WTC11 (cell line): ENCODE data around the gene TMEM223. TPM values are rescaled to one million over a fixed set of nuclear protein-coding genes. Genes with fewer than 3 reads are reported as not detected.
A peak's percentile ranks its signal among the peaks of the same experiment; 100 is the strongest.
"Not testable (repeated sequence)": the region's sequence is repeated elsewhere in the genome, so short reads cannot be mapped to it uniquely, and the experiment has no call there.

Experiments used
- ATAC-seq: fragments of 200-7000 bp; cut with Tn5 transposase; 2 replicates; pipeline ENCODE4 v1.10.0; 2021; ENCODE audit warnings: mild to moderate bottlenecking, moderate library complexity
- CTCF ChIA-PET: fragments of 300-600 bp; sonication (Branson Sonifier 250); formaldehyde crosslinking; loops from one replicate; lab custom pipeline; 2021; ENCODE audit warnings: antibody characterized with exemption; lab: Charles Lee
- POLR2A ChIA-PET: fragments of 350-600 bp; sonication (Branson Sonifier 250); formaldehyde crosslinking; loops from one replicate; lab custom pipeline; 2021; ENCODE audit warnings: antibody characterized with exemption; lab: Charles Lee
- DNase-seq: peaks from one replicate; pipeline ENCODE4 v3.0.0; 2021; ENCODE audit warnings: low spot score
- H3K27ac Mint-ChIP-seq: 2 replicates; pipeline ENCODE4 v1.8.0; 2021; ENCODE audit warnings: mixed read lengths
- H3K27me3 Mint-ChIP-seq: 2 replicates; pipeline ENCODE4 v1.8.0; 2021; ENCODE audit warnings: low read depth, mild to moderate bottlenecking, moderate library complexity, mixed read lengths
- H3K36me3 Mint-ChIP-seq: 2 replicates; pipeline ENCODE4 v1.8.0; 2021; ENCODE audit warnings: mixed read lengths
- H3K4me1 Mint-ChIP-seq: 2 replicates; pipeline ENCODE4 v1.8.0; 2022; ENCODE audit warnings: mixed read lengths
- H3K4me3 Mint-ChIP-seq: 2 replicates; pipeline ENCODE4 v1.8.0; 2021; ENCODE audit warnings: mild to moderate bottlenecking, moderate library complexity, mixed read lengths
- H3K9me3 Mint-ChIP-seq: 2 replicates; pipeline ENCODE4 v1.8.0; 2021; ENCODE audit warnings: mixed read lengths
- EMX1 ChIP-seq: fragments of 250-450 bp; sonication (Bioruptor Pico); IDR thresholded peaks from 2 replicates; pipeline ENCODE4 v1.8.0; 2021; ENCODE audit warnings: mild to moderate bottlenecking
- HMGA2 ChIP-seq: fragments of 250-450 bp; sonication (Bioruptor Pico); IDR thresholded peaks from 2 replicates; pipeline ENCODE4 v1.4.0; 2021; ENCODE audit warnings: mild to moderate bottlenecking, moderate library complexity
- JAZF1 ChIP-seq: fragments of 250-450 bp; sonication (Bioruptor Pico); IDR thresholded peaks from 2 replicates; pipeline ENCODE4 v1.9.0; 2021; ENCODE audit warnings: moderate library complexity, mild to moderate bottlenecking, inconsistent platforms
- NR3C1 ChIP-seq: sonication (generic); formaldehyde crosslinking; conservative IDR thresholded peaks from 2 replicates; pipeline ENCODE4 v1.8.1; 2023; ENCODE audit warnings: low read depth, mild to moderate bottlenecking, missing genetic modification reagents
- RELA ChIP-seq: sonication (generic); formaldehyde crosslinking; IDR thresholded peaks from 2 replicates; pipeline ENCODE4 v1.8.1; 2022; ENCODE audit warnings: missing genetic modification reagents, mild to moderate bottlenecking, borderline replicate concordance
- SMAD3 ChIP-seq: sonication (generic); formaldehyde crosslinking; IDR thresholded peaks from 2 replicates; pipeline ENCODE4 v1.8.0; 2022; ENCODE audit warnings: missing genetic modification reagents, mild to moderate bottlenecking, borderline replicate concordance
- SMAD4 ChIP-seq: sonication (generic); formaldehyde crosslinking; IDR thresholded peaks from 2 replicates; pipeline ENCODE4 v1.8.0; 2022; ENCODE audit warnings: mild to moderate bottlenecking, missing genetic modification reagents
- SP1 ChIP-seq: sonication (generic); formaldehyde crosslinking; conservative IDR thresholded peaks from 2 replicates; pipeline ENCODE4 v1.8.1; 2022; ENCODE audit warnings: missing genetic modification reagents
- TEAD1 ChIP-seq: sonication (generic); formaldehyde crosslinking; IDR thresholded peaks from 2 replicates; pipeline ENCODE4 v1.8.0; 2022; ENCODE audit warnings: mild to moderate bottlenecking, missing genetic modification reagents
- ZNF232 ChIP-seq: sonication (generic); formaldehyde crosslinking; IDR thresholded peaks from 2 replicates; pipeline ENCODE4 v1.8.0; 2022; ENCODE audit warnings: mild to moderate bottlenecking, missing genetic modification reagents
- total RNA-seq: library from RNA; stranded (reverse); gene quantifications from 3 replicates; pipeline ENCODE4 v1.2.3, GENCODE V29; 2021
- TF ChIP-seq, protein P1 (sequence below): sonication (generic); formaldehyde crosslinking; IDR thresholded peaks from 2 replicates; pipeline ENCODE4 v1.8.1; 2023; ENCODE audit warnings: mild to moderate bottlenecking, missing genetic modification reagents
- TF ChIP-seq, protein P2 (sequence below): fragments of 250-450 bp; sonication (Bioruptor Pico); IDR thresholded peaks from 2 replicates; pipeline ENCODE4 v1.9.0; 2021; ENCODE audit warnings: mild to moderate bottlenecking, borderline replicate concordance
- TF ChIP-seq, protein P3 (sequence below): sonication (generic); formaldehyde crosslinking; IDR thresholded peaks from 2 replicates; pipeline ENCODE4 v1.8.0; 2022; ENCODE audit warnings: mild to moderate bottlenecking, missing genetic modification reagents
- TF ChIP-seq, protein P4 (sequence below): sonication (generic); formaldehyde crosslinking; IDR thresholded peaks from 2 replicates; pipeline ENCODE4 v1.8.0; 2022; ENCODE audit warnings: missing genetic modification reagents

Gene TMEM223
- total RNA-seq, 1 experiment from 2014 or later: 26.4 TPM

DNA sequence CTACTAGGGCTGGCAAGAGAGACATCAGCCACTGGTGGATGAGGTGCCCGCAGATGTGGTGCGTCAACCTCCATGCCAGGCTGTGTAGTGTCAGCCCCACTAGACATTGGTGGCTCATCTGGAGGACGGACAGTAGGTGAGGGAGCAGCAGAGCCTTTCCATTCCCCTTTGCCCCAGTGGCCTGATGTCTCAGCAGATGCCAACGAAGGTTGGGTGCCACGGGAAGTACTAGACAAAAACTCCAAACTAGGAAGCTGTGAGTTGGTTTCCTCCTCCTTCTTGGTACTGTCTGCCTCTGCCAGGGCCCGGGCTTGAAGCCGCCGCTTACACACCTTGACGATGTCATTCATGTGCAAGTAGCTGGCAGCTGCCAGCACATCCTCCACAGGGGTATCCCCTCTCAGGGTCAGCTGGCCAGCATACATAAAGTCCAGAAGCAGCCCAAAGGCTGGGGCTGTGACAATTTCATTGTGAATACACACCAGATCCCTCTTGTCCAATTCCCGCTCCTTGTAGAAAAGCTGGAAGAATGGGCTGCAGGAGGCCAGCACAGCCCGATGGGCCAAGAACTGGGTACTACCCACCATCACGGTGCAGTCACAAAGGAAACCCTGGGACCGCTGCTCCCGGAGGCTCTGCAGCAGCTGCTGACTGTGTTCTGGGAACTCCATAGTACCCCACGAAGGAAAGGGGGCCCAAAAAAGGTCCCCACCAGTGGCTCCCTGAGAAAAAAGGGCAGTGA lies 38.6 kb downstream of the TMEM223 start:
- no peak for DNase-seq
- Mint-ChIP-seq H3K27ac (peak overlapping the region; percentile 78; the same call in 1 of the 2 replicates), H3K4me3 (peak overlapping the region; percentile 95), H3K36me3 (peaks cover 41% of the 10 kb centered on the region), H3K4me1 (peaks cover 23% of the 10 kb centered on the region), H3K9me3 (no peaks in the 10 kb centered on the region), H3K27me3 (no peaks in the 10 kb centered on the region; the same call in 1 of the 2 replicates)
- ChIA-PET POLR2A (interaction anchor here (0.6 to 2.5 kb wide), 18 partner anchors 16 to 162 kb away, joined by 3 to 30 read pairs (median 8); partner anchors contain the start of genes B3GAT3, BSCL2, C11orf98 and CSKMT), CTCF (interaction anchor here (0.7 to 2.7 kb wide), 20 partner anchors 7 to 413 kb away, joined by 3 to 67 read pairs (median 4); partner anchors contain the start of genes BSCL2, GNG3, HNRNPUL2 and NXF1)
- no peak for ATAC-seq
- TF ChIP-seq RELA (no peak), EMX1 (CRISPR knock-in tag) (no peak), SP1 (CRISPR knock-in tag) (no peak), ZNF232 (CRISPR knock-in tag) (no peak), JAZF1 (no peak), SMAD3 (CRISPR knock-in tag) (no peak), HMGA2 (CRISPR knock-in tag) (no peak), TEAD1 (CRISPR knock-in tag) (no peak)
- TF ChIP-seq, protein P1, sequence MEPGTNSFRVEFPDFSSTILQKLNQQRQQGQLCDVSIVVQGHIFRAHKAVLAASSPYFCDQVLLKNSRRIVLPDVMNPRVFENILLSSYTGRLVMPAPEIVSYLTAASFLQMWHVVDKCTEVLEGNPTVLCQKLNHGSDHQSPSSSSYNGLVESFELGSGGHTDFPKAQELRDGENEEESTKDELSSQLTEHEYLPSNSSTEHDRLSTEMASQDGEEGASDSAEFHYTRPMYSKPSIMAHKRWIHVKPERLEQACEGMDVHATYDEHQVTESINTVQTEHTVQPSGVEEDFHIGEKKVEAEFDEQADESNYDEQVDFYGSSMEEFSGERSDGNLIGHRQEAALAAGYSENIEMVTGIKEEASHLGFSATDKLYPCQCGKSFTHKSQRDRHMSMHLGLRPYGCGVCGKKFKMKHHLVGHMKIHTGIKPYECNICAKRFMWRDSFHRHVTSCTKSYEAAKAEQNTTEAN (CRISPR knock-in tag): no peak
- TF ChIP-seq, protein P2, sequence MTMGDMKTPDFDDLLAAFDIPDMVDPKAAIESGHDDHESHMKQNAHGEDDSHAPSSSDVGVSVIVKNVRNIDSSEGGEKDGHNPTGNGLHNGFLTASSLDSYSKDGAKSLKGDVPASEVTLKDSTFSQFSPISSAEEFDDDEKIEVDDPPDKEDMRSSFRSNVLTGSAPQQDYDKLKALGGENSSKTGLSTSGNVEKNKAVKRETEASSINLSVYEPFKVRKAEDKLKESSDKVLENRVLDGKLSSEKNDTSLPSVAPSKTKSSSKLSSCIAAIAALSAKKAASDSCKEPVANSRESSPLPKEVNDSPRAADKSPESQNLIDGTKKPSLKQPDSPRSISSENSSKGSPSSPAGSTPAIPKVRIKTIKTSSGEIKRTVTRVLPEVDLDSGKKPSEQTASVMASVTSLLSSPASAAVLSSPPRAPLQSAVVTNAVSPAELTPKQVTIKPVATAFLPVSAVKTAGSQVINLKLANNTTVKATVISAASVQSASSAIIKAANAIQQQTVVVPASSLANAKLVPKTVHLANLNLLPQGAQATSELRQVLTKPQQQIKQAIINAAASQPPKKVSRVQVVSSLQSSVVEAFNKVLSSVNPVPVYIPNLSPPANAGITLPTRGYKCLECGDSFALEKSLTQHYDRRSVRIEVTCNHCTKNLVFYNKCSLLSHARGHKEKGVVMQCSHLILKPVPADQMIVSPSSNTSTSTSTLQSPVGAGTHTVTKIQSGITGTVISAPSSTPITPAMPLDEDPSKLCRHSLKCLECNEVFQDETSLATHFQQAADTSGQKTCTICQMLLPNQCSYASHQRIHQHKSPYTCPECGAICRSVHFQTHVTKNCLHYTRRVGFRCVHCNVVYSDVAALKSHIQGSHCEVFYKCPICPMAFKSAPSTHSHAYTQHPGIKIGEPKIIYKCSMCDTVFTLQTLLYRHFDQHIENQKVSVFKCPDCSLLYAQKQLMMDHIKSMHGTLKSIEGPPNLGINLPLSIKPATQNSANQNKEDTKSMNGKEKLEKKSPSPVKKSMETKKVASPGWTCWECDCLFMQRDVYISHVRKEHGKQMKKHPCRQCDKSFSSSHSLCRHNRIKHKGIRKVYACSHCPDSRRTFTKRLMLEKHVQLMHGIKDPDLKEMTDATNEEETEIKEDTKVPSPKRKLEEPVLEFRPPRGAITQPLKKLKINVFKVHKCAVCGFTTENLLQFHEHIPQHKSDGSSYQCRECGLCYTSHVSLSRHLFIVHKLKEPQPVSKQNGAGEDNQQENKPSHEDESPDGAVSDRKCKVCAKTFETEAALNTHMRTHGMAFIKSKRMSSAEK: no peak
- TF ChIP-seq, protein P3, sequence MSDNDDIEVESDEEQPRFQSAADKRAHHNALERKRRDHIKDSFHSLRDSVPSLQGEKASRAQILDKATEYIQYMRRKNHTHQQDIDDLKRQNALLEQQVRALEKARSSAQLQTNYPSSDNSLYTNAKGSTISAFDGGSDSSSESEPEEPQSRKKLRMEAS (CRISPR knock-in tag): no peak
- TF ChIP-seq, protein P4, sequence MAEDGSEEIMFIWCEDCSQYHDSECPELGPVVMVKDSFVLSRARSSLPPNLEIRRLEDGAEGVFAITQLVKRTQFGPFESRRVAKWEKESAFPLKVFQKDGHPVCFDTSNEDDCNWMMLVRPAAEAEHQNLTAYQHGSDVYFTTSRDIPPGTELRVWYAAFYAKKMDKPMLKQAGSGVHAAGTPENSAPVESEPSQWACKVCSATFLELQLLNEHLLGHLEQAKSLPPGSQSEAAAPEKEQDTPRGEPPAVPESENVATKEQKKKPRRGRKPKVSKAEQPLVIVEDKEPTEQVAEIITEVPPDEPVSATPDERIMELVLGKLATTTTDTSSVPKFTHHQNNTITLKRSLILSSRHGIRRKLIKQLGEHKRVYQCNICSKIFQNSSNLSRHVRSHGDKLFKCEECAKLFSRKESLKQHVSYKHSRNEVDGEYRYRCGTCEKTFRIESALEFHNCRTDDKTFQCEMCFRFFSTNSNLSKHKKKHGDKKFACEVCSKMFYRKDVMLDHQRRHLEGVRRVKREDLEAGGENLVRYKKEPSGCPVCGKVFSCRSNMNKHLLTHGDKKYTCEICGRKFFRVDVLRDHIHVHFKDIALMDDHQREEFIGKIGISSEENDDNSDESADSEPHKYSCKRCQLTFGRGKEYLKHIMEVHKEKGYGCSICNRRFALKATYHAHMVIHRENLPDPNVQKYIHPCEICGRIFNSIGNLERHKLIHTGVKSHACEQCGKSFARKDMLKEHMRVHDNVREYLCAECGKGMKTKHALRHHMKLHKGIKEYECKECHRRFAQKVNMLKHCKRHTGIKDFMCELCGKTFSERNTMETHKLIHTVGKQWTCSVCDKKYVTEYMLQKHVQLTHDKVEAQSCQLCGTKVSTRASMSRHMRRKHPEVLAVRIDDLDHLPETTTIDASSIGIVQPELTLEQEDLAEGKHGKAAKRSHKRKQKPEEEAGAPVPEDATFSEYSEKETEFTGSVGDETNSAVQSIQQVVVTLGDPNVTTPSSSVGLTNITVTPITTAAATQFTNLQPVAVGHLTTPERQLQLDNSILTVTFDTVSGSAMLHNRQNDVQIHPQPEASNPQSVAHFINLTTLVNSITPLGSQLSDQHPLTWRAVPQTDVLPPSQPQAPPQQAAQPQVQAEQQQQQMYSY: no peak

DNA sequence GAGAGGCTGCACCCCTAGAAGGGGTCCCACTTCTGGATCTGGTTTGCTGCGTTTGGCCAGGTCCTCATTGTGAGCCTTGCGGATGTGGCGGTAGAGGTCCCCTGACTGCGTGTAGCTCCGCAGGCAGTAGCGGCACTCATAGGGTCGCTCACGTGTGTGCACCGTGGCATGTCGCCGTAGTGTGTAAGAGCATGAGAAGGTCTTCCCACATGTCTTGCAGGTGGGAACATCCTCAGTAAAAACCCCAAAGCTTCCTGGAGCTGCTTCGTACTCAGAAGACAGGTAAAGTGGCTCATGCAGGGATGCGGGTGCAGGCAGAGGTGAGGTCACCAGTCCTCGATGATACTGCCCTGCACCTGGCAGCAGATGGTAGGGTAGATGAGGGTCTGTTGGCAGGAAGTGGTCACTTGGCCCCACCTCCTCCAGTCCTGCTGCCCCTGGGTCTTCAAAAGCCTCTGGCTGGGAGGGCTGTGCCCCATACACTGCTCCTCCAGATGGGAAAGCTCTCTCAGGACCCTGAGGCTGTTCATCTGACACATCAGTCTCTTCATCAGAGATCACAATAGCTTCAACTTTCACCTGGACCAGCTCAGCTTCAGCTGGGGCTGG lies 39.5 kb downstream of the TMEM223 start:
- Mint-ChIP-seq H3K4me3 (no peak overlapping the region), H3K27ac (peak overlapping the region; percentile 76), H3K27me3 (no peaks in the 10 kb centered on the region; the same call in 1 of the 2 replicates), H3K4me1 (peaks cover 20% of the 10 kb centered on the region)
- CTCF ChIA-PET: interaction anchor here (2.3 kb wide), 1 partner anchor 24 kb away, joined by 32 read pairs; the partner anchor contains the start of genes HNRNPUL2 and TTC9C
- ATAC-seq: no peak
- DNase-seq: no peak
- TF ChIP-seq SMAD4: 0 out of 2 replicates have a peak, but pooled peaks have one; percentile 54
- no peak for TF ChIP-seq NR3C1
- TF ChIP-seq, all 79 proteins: peak for 1
- POLR2A ChIA-PET: interaction anchor here (0.6 kb wide), 1 partner anchor 138 kb away, joined by 5 read pairs; no protein-coding TSS in a partner anchor
- Mint-ChIP-seq H3K36me3 (peaks cover 41% of the 10 kb centered on the region), H3K9me3 (no peaks in the 10 kb centered on the region)

DNA sequence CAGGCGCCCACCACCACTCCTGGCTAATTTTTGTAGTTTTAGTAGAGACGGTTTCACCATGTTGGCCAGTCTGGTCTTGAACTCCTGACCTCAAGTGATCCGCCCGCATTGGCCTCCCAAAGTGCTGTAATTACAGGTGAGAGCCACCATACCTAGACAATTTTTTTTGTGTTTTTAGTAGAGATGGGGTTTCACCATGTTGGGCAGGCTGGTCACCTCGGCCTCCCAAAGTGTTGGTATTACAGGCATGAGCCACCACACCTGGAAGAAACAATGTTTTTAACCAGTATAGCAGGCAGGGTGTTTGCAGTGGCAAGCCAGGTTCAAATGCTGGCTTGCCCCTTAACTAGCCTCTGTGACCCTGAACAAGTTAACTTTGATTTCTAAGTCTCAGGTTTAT lies 41.9 kb downstream of the TMEM223 start:
- H3K4me1 Mint-ChIP-seq, ATAC-seq, H3K27me3 Mint-ChIP-seq, H3K4me3 Mint-ChIP-seq, DNase-seq, H3K9me3 Mint-ChIP-seq, POLR2A ChIA-PET: not testable (repeated sequence)
- CTCF ChIA-PET: interaction anchor here (0.6 to 1.4 kb wide), 2 partner anchors 20 to 54 kb away, joined by 4 read pairs; no protein-coding TSS in a partner anchor
- H3K27ac Mint-ChIP-seq: peak overlapping the region; percentile 57; the same call in 1 of the 2 replicates
- H3K36me3 Mint-ChIP-seq: peaks cover 41% of the 10 kb centered on the region
